Kidney (tissue), 14 donors: Measurements from ENCODE around the gene LRRC32. TPM values are rescaled to one million over a fixed set of nuclear protein-coding genes. Genes with fewer than 3 reads are reported as not detected.

ENCODE experiments used
- DNase-seq, 5 donors: peaks; one replicate each; pipeline ENCODE4 v3.0.0-alpha.2; 2013 to 2020
- FAIRE-seq: peaks from 2 replicates; lab custom pipeline; 2012; peaks lifted over from hg19 to GRCh38; lab: Jason Lieb, UNC
- H3K27ac ChIP-seq, 2 donors: one replicate each; pipeline ENCODE4 v1.7.0; 2013; ENCODE audit warnings: low read depth in 2 of 2, low read length in 2 of 2, inconsistent platforms in 1 of 2
- H3K27me3 ChIP-seq: one replicate; pipeline ENCODE4 v1.7.1; 2013; ENCODE audit warnings: low read length, inconsistent platforms; ENCODE audit not compliant: control insufficient read depth, insufficient read depth
- H3K36me3 ChIP-seq, 3 donors: one replicate each; pipeline versions ENCODE4 v1.7.0 to v1.7.1; 2013; ENCODE audit warnings: low read length in 3 of 3, control low read depth in 1 of 3, inconsistent platforms in 1 of 3; ENCODE audit not compliant: insufficient read depth in 3 of 3, control insufficient read depth in 2 of 3
- H3K4me1 ChIP-seq, 3 donors: one replicate each; pipeline versions ENCODE4 v1.7.0 to v1.7.1; 2013; ENCODE audit warnings: low read length in 3 of 3, inconsistent platforms in 1 of 3, low read depth in 1 of 3; ENCODE audit not compliant: control insufficient read depth in 2 of 3, insufficient read depth in 2 of 3
- H3K4me3 ChIP-seq, 3 donors: one replicate each; pipeline versions ENCODE4 v1.7.0 to v1.8.1; 2013; ENCODE audit warnings: low read length in 3 of 3, control low read depth in 1 of 3, inconsistent platforms in 1 of 3
- H3K9ac ChIP-seq, 3 donors: one replicate each; pipeline versions ENCODE4 v1.7.0 to v1.7.1; 2013; ENCODE audit warnings: low read length in 3 of 3, control low read depth in 1 of 3, inconsistent platforms in 1 of 3
- H3K9me3 ChIP-seq, 3 donors: one replicate each; pipeline versions ENCODE4 v1.7.0 to v1.7.1; 2013; ENCODE audit warnings: low read length in 3 of 3, control low read depth in 1 of 3, inconsistent platforms in 1 of 3; ENCODE audit not compliant: control insufficient read depth in 2 of 3, insufficient read depth in 1 of 3
- CTCF ChIP-seq: IDR thresholded peaks from 3 replicates; pipeline ENCODE4 v1.5.1; 2012; ENCODE audit warnings: mild to moderate bottlenecking, moderate library complexity, borderline replicate concordance; ENCODE audit not compliant: insufficient read depth; ENCODE audit errors: extremely low read depth
- intact Hi-C: fragments of 100-400 bp; cut with DNase I; formaldehyde crosslinking; loops from one replicate; pipeline ENCODE4 v1.11.1; 2022
- polyA plus RNA-seq: library from polyadenylated mRNA; stranded (reverse); fragments of 350-450 nt; fragmentation: Illumina TruSeq; extraction: RNeasy Lipid Tissue Mini Kit (QIAGEN cat#74804); gene quantifications from one replicate; pipeline ENCODE4 v1.2.3, GENCODE V29; 2014; ENCODE audit warnings: low read depth, low replicate concordance; ENCODE audit not compliant: insufficient read depth
- total RNA-seq: library from RNA; stranded (reverse); fragmentation: NEBNext Ultra II Directional; extraction: Animal tissue kit (Norgen Biotek cat#: 25700); gene quantifications from one replicate; pipeline ENCODE4 v1.2.1, GENCODE V29; 2021
- donor health status: control.
- donor health status: control.
- donor health status: control.
- donor health status: control.
- donor health status: control.
- donor health status: DM: yes; HTN: yes; CAD: no.
- donor health status: Normal renal cell carcinoma (clear cell type).

Gene LRRC32
- total and polyA plus RNA-seq, 2 donors from 2014 or later, result 105 to 136 TPM

- Histone ChIP-seq H3K9me3 (peaks cover 0 to 4% (median 0%) of the 10 kb centered on the region in 3 donors), H3K4me1 (no peaks in the 10 kb centered on the region), H3K27ac (no peak overlapping the region), H3K36me3 (no peaks in the 10 kb centered on the region), H3K4me3 (no peak overlapping the region), H3K27me3 (no peaks in the 10 kb centered on the region), H3K9ac (no peak overlapping the region)
- FAIRE-seq, result no peak
- no peak for TF ChIP-seq CTCF
- DNase-seq, result no peak
- intact Hi-C loops, result no loop called here
Measured at GRCh38 chr11:76702336-76703128, 32.0 kb upstream of the LRRC32 start.

GRCh38 chr11:76701294-76702040 is 30.9 kb upstream of the LRRC32 start:
- no peaks in the 10 kb centered on the region for H3K36me3 ChIP-seq
- intact Hi-C loops, result no loop called here

GRCh38 chr11:76700177-76701100 is 29.9 kb upstream of the LRRC32 start:
- H3K27ac ChIP-seq, result no peak overlapping the region
- no peak for TF ChIP-seq CTCF
- H3K36me3 ChIP-seq, result no peaks in the 10 kb centered on the region
- H3K9me3 ChIP-seq, result no peaks in the 10 kb centered on the region
- FAIRE-seq (no peak), DNase-seq (peak; percentile 49 to 88 (median 79))
- no peaks in the 10 kb centered on the region for H3K4me1 ChIP-seq
- H3K4me3 ChIP-seq, result no peak overlapping the region
- H3K9ac ChIP-seq, result no peak overlapping the region
- no peaks in the 10 kb centered on the region for H3K27me3 ChIP-seq
- intact Hi-C loops, result no loop called here

More at GRCh38 chr11:76701294-76702040, 30.9 kb upstream of the LRRC32 start:
- no peak overlapping the region for H3K27ac ChIP-seq
- H3K9ac ChIP-seq, result no peak overlapping the region
- H3K4me1 ChIP-seq, result no peaks in the 10 kb centered on the region
- no peak for FAIRE-seq
- DNase-seq, result peak in 1 of 5 donors; percentile 56
- no peak overlapping the region for H3K4me3 ChIP-seq
- H3K9me3 ChIP-seq, result peaks cover 0 to 4% (median 0%) of the 10 kb centered on the region in 3 donors
- no peak for TF ChIP-seq CTCF
- no peaks in the 10 kb centered on the region for H3K27me3 ChIP-seq
